Activated CD8-positive, alpha-beta memory T cell treated with anti-CD3 and anti-CD28 coated beads for 4 hours (primary cell): ENCODE measurements around the gene ARID4B.
"Not testable (repeated sequence)": the region's sequence is repeated elsewhere in the genome, so short reads cannot be mapped to it uniquely, and the experiment has no call there.

Experiments used
- DNase-seq, 2 donors: peaks; one replicate each; pipeline ENCODE4 v3.0.0-alpha.2; 2020; ENCODE audit warnings: low read depth in 2 of 2

ARID4B gene

GRCh38 chr1:235329139-235329902, 1.3 kb upstream of the ARID4B start:
- no peak for DNase-seq

DNA sequence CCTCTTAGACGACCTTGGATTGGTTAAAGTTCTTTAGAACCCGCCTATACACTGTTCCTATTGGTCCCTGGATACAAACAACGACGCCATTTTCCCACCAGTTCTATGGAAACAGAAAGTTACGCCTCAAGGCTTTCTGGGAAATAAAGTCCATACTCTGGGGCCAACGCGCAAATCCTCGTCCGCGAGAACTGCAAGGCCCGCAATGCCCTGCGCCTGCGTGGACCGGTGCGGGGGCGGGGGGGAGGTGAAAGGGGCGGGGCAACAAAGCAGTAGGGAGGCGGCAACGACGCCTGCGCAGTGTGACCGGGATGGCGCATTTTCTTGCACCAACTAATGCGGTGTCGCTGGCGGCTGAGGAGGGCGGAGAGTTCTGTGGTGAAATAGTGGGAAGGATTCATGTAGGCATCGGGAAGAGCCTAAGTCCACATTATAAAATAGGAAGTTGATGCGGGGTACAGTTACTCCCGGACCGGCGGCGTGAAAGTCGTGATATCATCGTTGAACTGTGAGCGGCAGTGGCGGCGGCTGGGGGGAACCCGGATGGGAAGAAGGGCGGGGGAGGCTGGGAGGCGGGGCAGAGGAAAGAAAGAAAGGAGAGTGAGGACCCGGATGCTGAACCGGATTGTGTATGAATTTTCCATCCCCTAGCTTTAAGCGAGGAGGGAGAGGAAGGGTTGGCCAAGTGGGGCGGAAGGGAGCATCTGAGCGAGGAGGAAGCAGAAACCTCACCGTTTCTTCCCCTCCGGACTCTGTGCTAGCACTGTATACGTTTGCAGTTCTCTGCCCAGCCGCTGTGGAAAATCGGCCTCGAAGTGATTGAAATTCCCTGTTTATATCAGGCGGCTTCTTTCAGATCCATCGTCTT, 526 bp upstream of the ARID4B start, which contains the start of gene GGPS1:
Gene GGPS1, plus strand, starts transcription at position 300 of the 868 bp plus-strand sequence. CDS start 6,695 bp downstream, outside the sequence.
- peak; percentile 97 to 99 for DNase-seq

DNA sequence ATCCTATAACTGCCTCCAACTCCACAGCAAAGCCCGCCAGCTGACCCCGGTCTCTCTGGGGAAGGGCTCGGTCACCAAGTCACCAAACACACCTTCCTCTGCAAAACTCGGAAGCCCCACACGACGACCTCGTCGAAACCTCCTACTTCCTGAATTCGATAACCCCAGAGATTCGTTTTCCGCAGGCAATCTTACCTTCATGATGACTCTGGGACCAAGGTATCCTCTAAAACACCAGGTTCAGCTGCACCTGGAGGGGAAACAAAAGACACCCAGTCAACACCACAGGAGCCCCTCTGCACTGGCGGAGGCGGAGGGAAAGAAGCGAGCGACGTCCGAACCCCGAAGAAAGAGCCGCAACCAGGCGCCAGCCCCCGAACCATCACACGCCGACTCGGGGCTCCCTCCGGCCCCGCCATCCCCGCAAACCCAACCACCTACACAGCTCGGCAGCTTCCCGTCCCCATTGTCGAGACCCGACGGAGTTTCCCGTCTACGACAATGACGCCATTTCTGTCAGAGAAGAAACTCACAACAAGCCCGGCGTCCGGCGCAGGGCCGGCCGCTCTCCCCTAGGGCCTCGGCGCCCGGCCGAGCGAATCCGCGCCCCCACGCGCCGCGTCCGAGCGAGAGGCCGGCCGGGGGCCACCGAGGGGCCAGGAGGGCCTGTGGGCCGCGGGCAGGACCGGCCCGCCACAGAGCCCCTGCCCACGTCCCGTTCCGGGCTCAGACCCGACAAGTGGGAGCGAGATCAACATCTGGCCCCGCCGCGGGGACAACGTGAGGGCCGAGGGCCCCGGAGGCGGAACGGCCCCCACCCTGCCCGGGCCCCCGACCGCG, 1.0 kb downstream of the ARID4B start:
- DNase-seq = peak; percentile 18 to 34

GRCh38 chr1:235325854-235326253, 2.1 kb downstream of the ARID4B start:
- no peak for DNase-seq

DNA sequence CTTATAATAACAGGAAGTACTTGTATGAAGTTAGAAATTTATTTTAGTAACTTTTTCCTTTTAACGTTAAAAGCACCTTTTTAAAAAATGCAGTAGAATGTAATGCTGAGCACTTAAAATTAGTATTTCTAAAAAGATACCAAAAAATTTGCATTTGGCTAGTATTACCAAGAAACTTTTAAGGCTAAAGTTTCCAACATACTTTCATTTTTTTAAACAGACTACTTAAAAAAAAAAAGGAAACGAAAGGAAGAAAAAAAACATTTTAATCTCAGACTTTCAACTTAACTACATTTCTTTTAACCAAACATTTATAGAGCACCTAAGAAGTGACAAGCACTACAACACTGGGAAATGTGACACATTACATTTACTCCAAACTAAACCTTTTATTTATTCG, 2.8 kb downstream of the ARID4B start:
- no peak for DNase-seq

GRCh38 chr1:235324296-235324695, 3.7 kb downstream of the ARID4B start:
- no peak for DNase-seq

DNA sequence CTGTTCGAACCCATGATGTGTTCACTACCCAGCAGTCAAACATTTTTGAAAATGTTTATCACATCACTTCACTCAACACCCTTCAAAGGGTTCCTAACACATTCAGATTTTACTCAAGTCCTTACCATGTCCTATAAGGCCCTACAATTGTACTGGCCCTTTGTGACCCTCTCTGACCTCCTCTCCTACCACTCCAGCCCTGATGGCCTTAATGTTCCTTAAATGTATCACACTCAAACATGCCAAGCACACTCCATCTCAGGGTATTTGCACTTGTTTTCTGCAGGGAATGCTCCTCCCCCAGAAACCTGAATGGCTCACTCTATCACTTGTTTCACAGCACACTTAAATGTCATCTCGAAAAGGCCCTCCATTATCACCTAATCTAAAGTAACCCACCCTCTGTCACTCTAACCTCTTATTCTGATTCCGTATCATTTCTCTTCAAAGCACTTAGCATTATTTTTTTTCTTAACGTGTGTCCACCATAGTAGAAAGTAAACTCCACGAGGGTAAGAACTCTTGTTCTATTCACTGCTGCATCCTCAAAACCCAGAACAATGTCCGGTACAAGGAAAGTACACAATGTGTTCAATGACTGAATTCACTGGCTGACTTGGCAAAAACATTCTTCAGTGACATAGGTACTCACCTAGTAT, 7.3 kb downstream of the ARID4B start:
- no peak for DNase-seq

- no peak for DNase-seq
Observed at GRCh38 chr1:235319255-235319654, 8.7 kb downstream of the ARID4B start.

DNA sequence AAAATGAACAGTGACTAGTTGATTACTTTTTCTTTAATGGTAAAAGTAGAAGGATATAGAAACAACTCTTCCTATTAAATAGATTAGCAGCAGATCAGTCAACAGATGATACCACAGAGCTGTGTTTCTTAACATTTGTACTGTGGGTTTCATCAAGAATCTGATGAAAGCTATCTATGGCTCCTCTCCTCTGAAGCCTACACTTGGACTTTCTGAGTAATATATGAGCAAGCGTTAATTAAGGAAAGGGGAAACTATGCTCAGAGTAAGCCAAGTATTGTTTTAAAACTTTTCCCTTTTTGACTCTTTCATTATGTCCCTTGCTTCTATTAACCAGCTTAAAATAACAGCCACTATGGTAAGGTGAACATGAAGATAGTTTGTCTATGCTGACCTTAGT, 10.8 kb downstream of the ARID4B start:
- DNase-seq = no peak

DNA sequence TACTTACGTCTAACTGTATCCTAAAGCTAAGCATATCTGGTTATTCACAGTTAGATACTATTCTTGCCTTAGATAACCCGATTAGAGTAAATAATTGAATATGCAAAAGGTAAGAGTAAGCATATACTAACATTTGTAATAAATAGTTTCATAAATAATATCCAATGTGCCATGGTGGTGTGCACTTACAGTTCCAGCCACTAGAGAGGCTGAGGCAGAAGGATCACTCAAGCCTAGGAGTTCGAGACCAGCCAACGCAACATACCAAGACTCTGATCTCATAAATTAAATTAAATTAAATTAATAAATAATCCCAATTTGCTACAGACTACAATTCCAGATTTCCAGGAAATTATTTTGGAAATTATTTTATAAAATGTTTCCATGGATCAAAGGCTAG, 12.2 kb downstream of the ARID4B start:
- DNase-seq = no peak

- DNase-seq = no peak
Observed at GRCh38 chr1:235315173-235315572, 12.8 kb downstream of the ARID4B start.

- DNase-seq = no peak
Observed at GRCh38 chr1:235313931-235314678, 13.9 kb downstream of the ARID4B start.

GRCh38 chr1:235313262-235313661, 14.7 kb downstream of the ARID4B start:
- no peak for DNase-seq

DNA sequence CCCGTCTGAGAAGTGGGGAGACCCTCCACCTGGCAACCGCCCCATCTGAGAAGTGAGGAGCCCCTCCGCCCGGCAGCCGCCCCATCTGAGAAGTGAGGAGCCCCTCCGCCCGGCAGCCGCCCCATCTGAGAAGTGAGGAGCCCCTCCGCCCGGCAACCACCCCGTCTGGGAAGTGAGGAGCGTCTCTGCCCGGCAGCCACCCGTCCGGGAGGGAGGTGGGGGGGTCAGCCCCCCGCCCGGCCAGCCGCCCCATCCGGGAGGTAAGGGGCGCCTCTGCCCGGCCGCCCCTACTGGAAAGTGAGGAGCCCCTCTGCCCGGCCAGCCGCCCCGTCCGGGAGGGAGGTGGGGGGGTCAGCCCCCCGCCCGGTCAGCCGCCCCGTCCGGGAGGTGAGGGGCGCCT, 18.8 kb downstream of the ARID4B start:
- DNase-seq = not testable (repeated sequence)

GRCh38 chr1:235307158-235308124, 20.5 kb downstream of the ARID4B start:
- DNase-seq = no peak

DNA sequence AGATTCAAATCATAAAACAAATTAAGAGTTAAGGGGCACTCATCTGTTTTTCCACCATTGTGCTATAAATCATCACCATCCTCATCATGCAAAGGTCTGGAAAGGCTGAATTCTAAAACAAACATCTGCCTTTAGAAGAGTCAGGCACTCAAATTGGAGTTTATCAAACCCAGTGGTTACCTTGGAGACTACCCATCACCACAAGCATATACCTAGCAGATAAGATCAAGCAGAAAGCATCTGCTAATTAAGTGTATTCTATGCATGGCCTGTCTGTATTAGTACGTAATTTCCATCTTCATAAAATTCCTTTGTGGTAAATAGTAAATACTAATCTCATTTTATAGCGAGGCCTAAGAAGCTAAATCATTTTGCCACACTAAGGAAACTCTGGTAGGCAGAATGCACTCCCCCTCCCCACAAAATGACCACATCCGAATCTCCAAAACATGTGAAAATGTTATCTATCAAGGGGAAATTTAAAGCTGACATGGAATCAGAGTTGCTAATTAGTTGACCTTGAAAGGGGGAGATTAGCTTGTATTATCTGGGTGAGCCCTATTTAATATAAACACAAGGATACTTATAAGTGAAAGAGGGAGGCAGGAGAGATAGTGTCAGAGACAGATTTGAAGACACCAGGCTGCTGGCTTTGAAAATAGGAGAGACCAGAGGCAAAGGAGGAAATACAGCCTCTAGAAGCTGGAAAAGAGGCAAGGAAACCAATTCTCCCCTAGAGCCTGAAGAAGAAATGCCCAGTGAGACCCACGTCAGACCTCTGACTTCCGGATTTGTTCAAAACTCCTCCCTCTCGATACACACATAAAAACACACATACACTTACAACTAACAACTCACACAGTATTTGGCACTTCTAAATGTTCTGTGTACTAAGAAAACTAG, 23.2 kb downstream of the ARID4B start:
- DNase-seq = no peak

DNA sequence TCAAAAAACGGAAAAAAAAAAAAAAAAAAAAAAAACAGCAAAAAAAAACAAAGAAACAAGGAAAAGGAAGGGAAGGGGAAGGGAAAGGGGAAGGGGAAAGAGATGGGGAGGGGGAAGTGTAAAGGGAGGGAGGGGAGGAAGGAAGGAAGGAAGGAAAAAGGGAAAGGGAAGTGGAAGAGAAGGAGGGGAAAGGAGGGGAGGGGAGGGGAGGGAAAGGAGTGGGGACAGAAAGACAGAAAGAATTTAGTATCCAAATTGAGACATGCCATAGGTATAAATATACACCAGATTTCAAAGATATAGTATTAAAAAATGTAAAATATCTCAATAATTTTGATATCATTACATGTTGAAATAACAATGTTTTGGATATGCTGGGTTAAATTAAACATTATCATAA, 25.8 kb downstream of the ARID4B start:
- DNase-seq = no peak

GRCh38 chr1:235299169-235299858, 28.7 kb downstream of the ARID4B start:
- DNase-seq = no peak
